Measurements from ENCODE around the gene DPF3.

The DPF3 gene

DNA sequence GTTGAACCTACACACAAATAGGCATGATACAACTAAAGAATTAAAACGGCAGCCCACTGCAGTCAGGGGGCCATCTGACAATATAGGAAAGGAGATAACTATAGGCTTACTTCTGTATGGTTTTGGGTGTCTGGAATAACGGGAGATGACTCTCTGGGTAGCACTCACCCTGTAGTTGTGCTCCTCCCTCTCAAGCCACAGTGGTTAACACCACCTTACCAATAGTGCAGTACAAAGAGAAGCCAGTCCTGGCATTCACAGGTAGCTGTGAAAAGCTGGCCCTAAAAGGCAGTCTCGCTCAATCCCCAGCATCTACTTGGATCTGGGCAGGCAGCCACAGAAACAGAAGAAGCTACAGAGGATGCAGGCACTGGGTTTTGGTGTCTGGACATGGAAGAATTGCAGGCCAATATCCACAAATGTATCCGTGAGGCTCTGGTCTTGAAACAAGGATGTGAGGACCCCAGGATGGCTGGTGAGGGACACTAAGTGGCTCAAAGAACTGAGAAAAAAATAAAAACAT lies 93.0 kb downstream of the DPF3 start:
- no peak for DNase-seq (ENCODE audit: low spot score)

DNA sequence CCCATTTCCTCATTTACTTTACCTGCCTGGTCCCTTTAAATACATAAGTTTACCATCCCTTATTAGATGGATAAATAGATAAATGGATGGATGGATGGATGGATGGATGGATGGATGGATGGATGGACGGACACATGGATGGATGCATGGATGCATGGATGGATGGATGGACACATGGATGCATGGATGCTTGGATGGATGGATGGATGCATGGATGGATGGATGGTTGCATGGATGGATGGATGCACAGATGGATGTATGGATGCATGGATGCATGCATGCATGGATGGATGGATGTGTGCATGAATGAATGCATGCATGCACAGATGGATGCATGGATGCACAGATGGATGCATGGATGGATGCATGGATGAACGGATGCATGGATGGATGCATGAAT lies 93.6 kb downstream of the DPF3 start:
- no peak for DNase-seq (ENCODE audit: low spot score)

DNA sequence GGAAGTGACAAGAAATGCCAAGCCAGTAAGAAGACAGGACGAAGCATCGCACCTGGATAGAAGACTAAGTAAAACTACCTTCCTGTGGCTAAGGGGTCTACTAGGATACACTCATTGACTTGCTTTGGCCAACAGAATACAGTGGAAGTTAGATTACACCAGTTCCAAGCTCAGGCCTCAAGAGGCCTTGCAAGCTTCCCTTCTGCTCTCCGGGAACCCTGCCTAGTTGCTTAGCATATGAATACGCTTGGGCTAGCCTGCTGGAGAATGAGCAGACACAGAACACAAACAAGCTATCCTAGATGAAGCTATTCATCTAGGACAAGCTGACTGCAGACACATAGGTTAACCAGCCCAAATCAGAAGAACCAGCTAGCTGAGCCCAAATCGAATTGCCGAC lies 97.0 kb downstream of the DPF3 start:
- no peak for DNase-seq (ENCODE audit: low spot score)

GRCh38 chr14:72793156-72793939 lies 100.6 kb downstream of the DPF3 start:
- DNase-seq (ENCODE audit: low spot score), result no peak

DNA sequence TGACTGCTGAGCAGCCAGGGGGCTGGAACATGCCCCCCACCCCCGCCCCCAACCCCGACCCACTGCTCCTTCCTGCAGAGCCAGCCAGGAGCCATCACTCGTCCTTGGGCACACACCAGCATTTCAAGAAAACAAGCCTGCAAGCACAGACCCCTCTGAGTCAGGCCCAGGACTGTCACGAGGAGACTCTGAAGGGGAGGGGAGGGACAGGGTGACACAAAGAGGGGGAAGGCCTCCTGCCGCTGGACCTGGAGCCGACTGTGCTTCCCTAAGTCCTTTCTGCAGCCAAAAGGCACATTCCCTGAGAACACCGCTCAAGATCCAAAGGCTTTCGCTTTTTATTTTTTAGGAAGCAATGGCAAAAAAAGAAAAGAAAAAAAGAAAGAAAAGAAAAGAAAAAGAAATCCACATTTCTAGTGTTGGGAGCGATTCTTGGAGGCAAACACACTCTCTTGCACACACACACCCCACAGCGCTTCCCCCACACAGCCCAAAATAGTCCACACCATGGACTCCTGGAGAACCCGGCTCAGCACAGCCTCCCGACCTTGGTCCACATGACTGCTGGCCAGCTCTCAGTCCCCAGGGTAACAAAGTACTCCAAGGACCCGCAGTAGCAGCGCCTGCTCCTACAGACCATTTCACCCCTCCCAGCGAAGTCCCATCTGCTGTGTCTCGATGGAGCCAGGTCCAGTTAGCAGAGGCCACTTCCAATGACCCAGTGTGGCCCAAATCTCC lies 101.7 kb downstream of the DPF3 start:
- DNase-seq (ENCODE audit: low spot score), result no peak

- no peak for DNase-seq (ENCODE audit: low spot score)
These were observed 102.9 kb downstream of the DPF3 start for GRCh38 chr14:72790887-72791566.

DNA sequence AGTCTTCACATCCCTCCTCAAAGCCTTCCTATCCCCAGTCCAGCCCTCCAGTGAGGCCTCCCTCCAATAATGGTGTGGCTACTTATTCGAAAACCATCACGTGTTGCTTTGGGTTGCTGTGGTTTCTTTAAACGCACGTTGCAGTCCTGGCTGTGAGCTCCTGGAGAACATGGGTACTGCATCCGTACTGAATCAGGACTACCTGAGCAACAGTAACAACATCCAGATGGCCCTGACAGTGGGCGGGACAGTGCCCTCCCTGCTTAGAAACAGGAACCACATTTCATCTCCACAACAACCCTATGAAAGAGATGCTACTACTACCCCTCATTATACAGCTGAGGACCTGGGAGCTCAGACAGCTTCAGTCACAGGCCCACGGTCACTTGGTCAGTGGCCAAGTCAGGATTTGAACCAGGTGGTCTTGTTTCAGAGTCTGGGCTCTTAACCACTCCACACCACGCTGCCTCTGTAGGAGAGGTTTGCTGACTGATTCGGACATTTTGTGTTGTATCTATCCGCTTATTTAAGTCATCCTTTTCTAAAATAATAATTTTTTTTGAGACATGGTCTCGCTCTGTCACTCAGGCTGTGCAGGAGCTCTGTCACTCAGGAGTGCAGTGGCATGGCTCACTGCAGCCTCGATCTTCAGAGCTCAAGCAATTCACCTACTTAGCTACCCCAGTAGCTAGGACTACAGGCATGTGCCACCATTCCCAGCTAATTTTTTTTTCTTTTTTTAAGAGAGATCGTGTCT lies 104.8 kb downstream of the DPF3 start:
- no peak for DNase-seq (ENCODE audit: low spot score)

- DNase-seq (ENCODE audit: low spot score), result no peak
These were observed 105.6 kb downstream of the DPF3 start for GRCh38 chr14:72788255-72788654.

DNA sequence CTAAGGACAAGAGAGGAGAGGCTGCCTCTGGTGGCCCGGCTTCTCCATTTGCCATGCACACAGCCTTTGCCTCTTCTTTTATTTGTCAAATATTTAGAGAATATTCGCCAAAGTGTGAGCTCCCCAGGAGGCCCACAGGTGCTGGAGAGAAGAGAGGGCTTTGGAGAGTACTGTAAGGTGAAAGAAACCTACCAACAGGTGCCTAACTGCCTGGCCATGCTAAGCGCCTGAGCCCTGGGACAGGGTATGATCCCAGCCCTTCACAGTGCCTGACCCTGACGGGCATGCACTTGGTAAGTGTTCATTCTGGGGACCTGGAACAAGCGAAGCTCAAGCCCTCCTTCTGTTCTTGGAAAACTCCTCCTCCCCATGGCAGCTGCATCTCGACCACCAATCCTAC lies 106.1 kb downstream of the DPF3 start:
- no peak for DNase-seq (ENCODE audit: low spot score)

- no peak for DNase-seq (ENCODE audit: low spot score)
These were observed 107.2 kb downstream of the DPF3 start for GRCh38 chr14:72786378-72787350.

- DNase-seq (ENCODE audit: low spot score), result no peak
These were observed 110.2 kb downstream of the DPF3 start for GRCh38 chr14:72783741-72784140.

- no peak for DNase-seq (ENCODE audit: low spot score)
These were observed 111.1 kb downstream of the DPF3 start for GRCh38 chr14:72782817-72783216.

- no peak for DNase-seq (ENCODE audit: low spot score)
These were observed 112.1 kb downstream of the DPF3 start for GRCh38 chr14:72781561-72782508.

DNA sequence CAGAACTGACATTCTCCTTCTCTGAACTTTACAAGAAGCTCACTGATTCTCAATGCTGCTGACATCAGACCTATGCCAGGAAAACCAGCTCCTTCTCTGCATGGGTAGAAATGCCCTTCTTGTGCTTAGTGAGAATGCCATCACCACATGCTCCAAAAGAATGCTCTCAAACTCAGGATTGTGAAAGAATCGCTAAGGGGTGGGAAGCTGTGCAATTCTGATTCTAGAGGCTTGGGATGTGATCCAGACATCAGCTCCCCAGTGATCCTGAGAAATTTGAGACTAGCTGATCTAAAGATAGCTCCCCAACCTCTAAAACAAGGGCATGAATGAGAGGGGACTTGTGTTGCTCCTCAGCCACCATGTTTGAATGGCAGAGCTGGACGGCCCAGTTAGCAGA lies 113.2 kb downstream of the DPF3 start:
- no peak for DNase-seq (ENCODE audit: low spot score)

GRCh38 chr14:72779679-72780078 lies 114.2 kb downstream of the DPF3 start:
- DNase-seq (ENCODE audit: low spot score), result no peak

- no peak for DNase-seq (ENCODE audit: low spot score)
These were observed 116.3 kb downstream of the DPF3 start for GRCh38 chr14:72777636-72778035.

DNA sequence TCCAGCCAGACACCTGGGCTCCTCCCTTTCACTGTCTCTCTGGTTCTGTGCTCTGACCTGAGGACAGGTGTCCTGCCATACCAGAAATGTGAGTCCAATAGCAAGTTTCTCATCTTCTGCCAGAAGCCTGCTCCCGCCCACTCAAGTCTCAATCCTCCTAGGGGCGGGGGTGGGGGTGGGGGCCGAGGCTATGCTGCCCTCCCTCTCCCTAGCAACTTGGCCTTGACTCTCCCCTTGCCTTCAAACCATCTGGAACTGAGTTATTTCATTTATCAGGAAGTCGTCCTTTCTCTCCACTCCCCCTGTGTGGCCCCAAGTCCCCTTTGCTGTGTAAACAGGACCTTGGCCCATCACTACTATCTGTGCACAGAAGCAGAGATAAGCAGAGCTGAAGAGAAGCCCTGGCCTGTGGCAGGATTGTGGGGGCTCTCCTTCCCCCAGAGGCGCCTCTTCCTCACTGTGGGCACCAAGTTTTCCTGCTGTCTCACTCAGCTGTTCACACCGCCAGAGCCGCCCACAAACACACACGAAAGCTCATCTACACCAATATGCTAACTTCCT lies 117.1 kb downstream of the DPF3 start:
- no peak for DNase-seq (ENCODE audit: low spot score)

GRCh38 chr14:72775923-72776554 lies 117.9 kb downstream of the DPF3 start:
- DNase-seq (ENCODE audit: low spot score), result no peak
